GM19438 (cell line): ENCODE data around the gene SLC6A7.

Experiments used
- ATAC-seq: cut with Tn5 transposase; IDR thresholded peaks from one replicate; pipeline ENCODE4 v1.9.1; 2021; ENCODE audit warnings: low read depth; ENCODE audit not compliant: unreplicated experiment

Gene SLC6A7

GRCh38 chr5:150188146-150188842 is 1.6 kb upstream of the SLC6A7 start:
- ATAC-seq: no peak

- ATAC-seq: no peak
These were observed 536 bp upstream of the SLC6A7 start for GRCh38 chr5:150189326-150189725.

- ATAC-seq: no peak
These were observed 679 bp downstream of the SLC6A7 start for GRCh38 chr5:150190503-150190979.

- ATAC-seq: no peak
These were observed 1.1 kb downstream of the SLC6A7 start for GRCh38 chr5:150190987-150191386.

GRCh38 chr5:150192462-150192861 is 2.6 kb downstream of the SLC6A7 start:
- ATAC-seq: no peak

GRCh38 chr5:150195736-150196485 is 6.0 kb downstream of the SLC6A7 start:
- no peak for ATAC-seq

GRCh38 chr5:150196514-150196913 is 6.7 kb downstream of the SLC6A7 start:
- ATAC-seq: no peak

GRCh38 chr5:150196986-150197385 is 7.1 kb downstream of the SLC6A7 start:
- no peak for ATAC-seq

- ATAC-seq: no peak
These were observed 7.6 kb downstream of the SLC6A7 start for GRCh38 chr5:150197476-150197875.

- no peak for ATAC-seq
These were observed 12.6 kb downstream of the SLC6A7 start for GRCh38 chr5:150202501-150202900.

- ATAC-seq: no peak
These were observed 14.1 kb downstream of the SLC6A7 start for GRCh38 chr5:150203832-150204589.

GRCh38 chr5:150204590-150204960 is 14.7 kb downstream of the SLC6A7 start:
- ATAC-seq: no peak

GRCh38 chr5:150206098-150206778 is 16.4 kb downstream of the SLC6A7 start:
- ATAC-seq: no peak

- ATAC-seq: no peak
These were observed 16.9 kb downstream of the SLC6A7 start for GRCh38 chr5:150206779-150207115.

- ATAC-seq: no peak
These were observed 18.6 kb downstream of the SLC6A7 start for GRCh38 chr5:150208187-150209098.

- ATAC-seq: no peak
These were observed 19.3 kb downstream of the SLC6A7 start for GRCh38 chr5:150209099-150209635.

- ATAC-seq: no peak
These were observed 20.8 kb downstream of the SLC6A7 start for GRCh38 chr5:150210644-150211043.

GRCh38 chr5:150211156-150212030 is 21.5 kb downstream of the SLC6A7 start:
- no peak for ATAC-seq

- no peak for ATAC-seq
These were observed 23.7 kb downstream of the SLC6A7 start for GRCh38 chr5:150213530-150213929.
